ENCODE data around the gene ALG12.
A peak's percentile ranks its signal among the peaks of the same experiment; 100 is the strongest.

Gene ALG12

GRCh38 chr22:49889071-49889470 is 29.2 kb downstream of the ALG12 start:
- H3K9me3 ChIP-seq (ENCODE audit: insufficient read depth, low read depth, low read length): peaks cover 13% of the 10 kb centered on the region
- no peak overlapping the region for H4K12ac ChIP-seq (ENCODE audit: low read depth, low read length)

GRCh38 chr22:49887702-49888101 is 30.5 kb downstream of the ALG12 start:
- no CpG with 5 or more reads among the region's 9 CpGs for WGBS (ENCODE audit: extremely low coverage, insufficient coverage, insufficient read length)
- no peaks in the 10 kb centered on the region for H3K79me1 ChIP-seq (ENCODE audit: low read length)
- H3K14ac ChIP-seq (ENCODE audit: low read length): no peak overlapping the region
- H3K27ac ChIP-seq (ENCODE audit: low read depth, low read length): no peak overlapping the region
- no peak overlapping the region for H2BK120ac ChIP-seq (ENCODE audit: insufficient read depth, low read length, poor library complexity)
- H3K79me2 ChIP-seq (ENCODE audit: control insufficient read depth, insufficient read depth, low read length, poor library complexity): no peaks in the 10 kb centered on the region
- H3K4me1 ChIP-seq (ENCODE audit: control insufficient read depth in 1 of 2, insufficient read depth in 2 of 2, low read length in 2 of 2): no peaks in the 10 kb centered on the region
- H2BK12ac ChIP-seq (ENCODE audit: low read length): no peak overlapping the region
- peaks cover 13% of the 10 kb centered on the region for H3K9me3 ChIP-seq (ENCODE audit: insufficient read depth, low read depth, low read length)
- DNase-seq: no peak
- no peak overlapping the region for H3K4me2 ChIP-seq (ENCODE audit: low read length)
- H3K4me3 ChIP-seq (ENCODE audit: low read depth, low read length): no peak overlapping the region
- H2AFZ ChIP-seq (ENCODE audit: insufficient read depth, low read length, poor library complexity): no peak overlapping the region
- H2BK5ac ChIP-seq (ENCODE audit: low read depth, low read length, poor library complexity): no peak overlapping the region
- H3K36me3 ChIP-seq (ENCODE audit: control insufficient read depth in 1 of 2, insufficient read depth in 2 of 2, low read length in 2 of 2): peaks cover 51 to 62% of the 10 kb centered on the region in 2 experiments
- H3K9ac ChIP-seq (ENCODE audit: low read length): no peak overlapping the region
- no peak overlapping the region for H4K12ac ChIP-seq (ENCODE audit: low read depth, low read length)
- H3K27me3 ChIP-seq (ENCODE audit: insufficient read depth, low read length): no peaks in the 10 kb centered on the region
- H2AK5ac ChIP-seq (ENCODE audit: low read length): no peak overlapping the region
- H3K18ac ChIP-seq (ENCODE audit: low read length): no peak overlapping the region
- H4K8ac ChIP-seq (ENCODE audit: low read depth, low read length): no peak overlapping the region
- no peak overlapping the region for H4K91ac ChIP-seq (ENCODE audit: low read depth, low read length)
- no peak overlapping the region for H3K23ac ChIP-seq (ENCODE audit: low read length)
- H3K4ac ChIP-seq (ENCODE audit: low read depth, low read length): no peak overlapping the region

More at GRCh38 chr22:49889071-49889470, 29.2 kb downstream of the ALG12 start:
- H3K4ac ChIP-seq (ENCODE audit: low read depth, low read length): no peak overlapping the region
- H3K14ac ChIP-seq (ENCODE audit: low read length): no peak overlapping the region
- H4K91ac ChIP-seq (ENCODE audit: low read depth, low read length): no peak overlapping the region
- no peak overlapping the region for H3K23ac ChIP-seq (ENCODE audit: low read length)
- H3K36me3 ChIP-seq (ENCODE audit: control insufficient read depth in 1 of 2, insufficient read depth in 2 of 2, low read length in 2 of 2): peaks cover 46 to 55% of the 10 kb centered on the region in 2 experiments
- no peak overlapping the region for H3K18ac ChIP-seq (ENCODE audit: low read length)
- H3K27me3 ChIP-seq (ENCODE audit: insufficient read depth, low read length): no peaks in the 10 kb centered on the region
- WGBS (ENCODE audit: extremely low coverage, insufficient coverage, insufficient read length): no CpG with 5 or more reads among the region's 5 CpGs
- no peak overlapping the region for H4K8ac ChIP-seq (ENCODE audit: low read depth, low read length)
- no peak overlapping the region for H3K27ac ChIP-seq (ENCODE audit: low read depth, low read length)
- H3K9ac ChIP-seq (ENCODE audit: low read length): no peak overlapping the region
- H2BK120ac ChIP-seq (ENCODE audit: insufficient read depth, low read length, poor library complexity): no peak overlapping the region
- no peaks in the 10 kb centered on the region for H3K79me2 ChIP-seq (ENCODE audit: control insufficient read depth, insufficient read depth, low read length, poor library complexity)
- H3K4me3 ChIP-seq (ENCODE audit: low read depth, low read length): no peak overlapping the region
- no peaks in the 10 kb centered on the region for H3K79me1 ChIP-seq (ENCODE audit: low read length)
- no peak for DNase-seq
- no peak overlapping the region for H2AK5ac ChIP-seq (ENCODE audit: low read length)
- H2AFZ ChIP-seq (ENCODE audit: insufficient read depth, low read length, poor library complexity): no peak overlapping the region
- no peak overlapping the region for H2BK12ac ChIP-seq (ENCODE audit: low read length)
- H3K4me1 ChIP-seq (ENCODE audit: control insufficient read depth in 1 of 2, insufficient read depth in 2 of 2, low read length in 2 of 2): no peaks in the 10 kb centered on the region
- H3K4me2 ChIP-seq (ENCODE audit: low read length): no peak overlapping the region
- no peak overlapping the region for H2BK5ac ChIP-seq (ENCODE audit: low read depth, low read length, poor library complexity)

- no peak overlapping the region for H4K91ac ChIP-seq (ENCODE audit: low read depth, low read length)
- no peak overlapping the region for H3K27ac ChIP-seq (ENCODE audit: low read depth, low read length)
- H3K9ac ChIP-seq (ENCODE audit: low read length): no peak overlapping the region
- H3K79me2 ChIP-seq (ENCODE audit: control insufficient read depth, insufficient read depth, low read length, poor library complexity): peaks cover under 1% of the 10 kb centered on the region
- H2BK5ac ChIP-seq (ENCODE audit: low read depth, low read length, poor library complexity): no peak overlapping the region
- DNase-seq: no peak
- no peak overlapping the region for H2AFZ ChIP-seq (ENCODE audit: insufficient read depth, low read length, poor library complexity)
- H3K79me1 ChIP-seq (ENCODE audit: low read length): no peaks in the 10 kb centered on the region
- H2BK120ac ChIP-seq (ENCODE audit: insufficient read depth, low read length, poor library complexity): no peak overlapping the region
- no peak overlapping the region for H3K14ac ChIP-seq (ENCODE audit: low read length)
- no peak overlapping the region for H2BK12ac ChIP-seq (ENCODE audit: low read length)
- H3K27me3 ChIP-seq (ENCODE audit: insufficient read depth, low read length): no peaks in the 10 kb centered on the region
- H3K4me1 ChIP-seq (ENCODE audit: control insufficient read depth in 1 of 2, insufficient read depth in 2 of 2, low read length in 2 of 2): no peaks in the 10 kb centered on the region
- no CpG with 5 or more reads among the region's 14 CpGs for WGBS (ENCODE audit: extremely low coverage, insufficient coverage, insufficient read length)
- no peak overlapping the region for H3K4ac ChIP-seq (ENCODE audit: low read depth, low read length)
- no peak overlapping the region for H3K4me3 ChIP-seq (ENCODE audit: low read depth, low read length)
- H3K18ac ChIP-seq (ENCODE audit: low read length): no peak overlapping the region
- peaks cover 47 to 59% of the 10 kb centered on the region in 2 experiments for H3K36me3 ChIP-seq (ENCODE audit: control insufficient read depth in 1 of 2, insufficient read depth in 2 of 2, low read length in 2 of 2)
- no peak overlapping the region for H4K12ac ChIP-seq (ENCODE audit: low read depth, low read length)
- peaks cover 13% of the 10 kb centered on the region for H3K9me3 ChIP-seq (ENCODE audit: insufficient read depth, low read depth, low read length)
- no peak overlapping the region for H2AK5ac ChIP-seq (ENCODE audit: low read length)
- H3K23ac ChIP-seq (ENCODE audit: low read length): no peak overlapping the region
- no peak overlapping the region for H4K8ac ChIP-seq (ENCODE audit: low read depth, low read length)
- H3K4me2 ChIP-seq (ENCODE audit: low read length): no peak overlapping the region
Observed at GRCh38 chr22:49887064-49887451, 31.2 kb downstream of the ALG12 start.

GRCh38 chr22:49886346-49887063 is 31.7 kb downstream of the ALG12 start:
- Histone ChIP-seq H3K23ac (ENCODE audit: low read length) (no peak overlapping the region), H4K8ac (ENCODE audit: low read depth, low read length) (no peak overlapping the region), H3K4me2 (ENCODE audit: low read length) (no peak overlapping the region), H2AK5ac (ENCODE audit: low read length) (no peak overlapping the region), H3K4me3 (ENCODE audit: low read depth, low read length) (no peak overlapping the region), H3K79me2 (ENCODE audit: control insufficient read depth, insufficient read depth, low read length, poor library complexity) (peaks cover 2% of the 10 kb centered on the region), H4K91ac (ENCODE audit: low read depth, low read length) (no peak overlapping the region), H2BK120ac (ENCODE audit: insufficient read depth, low read length, poor library complexity) (no peak overlapping the region), H3K4ac (ENCODE audit: low read depth, low read length) (no peak overlapping the region), H3K4me1 (ENCODE audit: control insufficient read depth in 1 of 2, insufficient read depth in 2 of 2, low read length in 2 of 2) (no peaks in the 10 kb centered on the region), H3K9me3 (ENCODE audit: insufficient read depth, low read depth, low read length) (peaks cover 13% of the 10 kb centered on the region), H3K79me1 (ENCODE audit: low read length) (no peaks in the 10 kb centered on the region), H4K12ac (ENCODE audit: low read depth, low read length) (no peak overlapping the region), H3K9ac (ENCODE audit: low read length) (no peak overlapping the region), H3K18ac (ENCODE audit: low read length) (peak overlapping the region; percentile 12), H2BK5ac (ENCODE audit: low read depth, low read length, poor library complexity) (no peak overlapping the region), H3K27ac (ENCODE audit: low read depth, low read length) (no peak overlapping the region), H3K36me3 (ENCODE audit: control insufficient read depth in 1 of 2, insufficient read depth in 2 of 2, low read length in 2 of 2) (peaks cover 46 to 59% of the 10 kb centered on the region in 2 experiments), H3K27me3 (ENCODE audit: insufficient read depth, low read length) (no peaks in the 10 kb centered on the region), H2BK12ac (ENCODE audit: low read length) (no peak overlapping the region), H2AFZ (ENCODE audit: insufficient read depth, low read length, poor library complexity) (no peak overlapping the region), H3K14ac (ENCODE audit: low read length) (no peak overlapping the region)
- no CpG with 5 or more reads among the region's 41 CpGs for WGBS (ENCODE audit: extremely low coverage, insufficient coverage, insufficient read length)
- DNase-seq: no peak
